ENCODE measurements around the gene PCCA. TPM values are rescaled to one million over a fixed set of nuclear protein-coding genes. Genes with fewer than 3 reads are reported as not detected.

Gene PCCA
- total and polyA plus RNA-seq, 2 donors (not counting 3 experiments of a cell fraction or from before 2014, with no cell fraction given): 5.7 to 20.2 TPM

DNA sequence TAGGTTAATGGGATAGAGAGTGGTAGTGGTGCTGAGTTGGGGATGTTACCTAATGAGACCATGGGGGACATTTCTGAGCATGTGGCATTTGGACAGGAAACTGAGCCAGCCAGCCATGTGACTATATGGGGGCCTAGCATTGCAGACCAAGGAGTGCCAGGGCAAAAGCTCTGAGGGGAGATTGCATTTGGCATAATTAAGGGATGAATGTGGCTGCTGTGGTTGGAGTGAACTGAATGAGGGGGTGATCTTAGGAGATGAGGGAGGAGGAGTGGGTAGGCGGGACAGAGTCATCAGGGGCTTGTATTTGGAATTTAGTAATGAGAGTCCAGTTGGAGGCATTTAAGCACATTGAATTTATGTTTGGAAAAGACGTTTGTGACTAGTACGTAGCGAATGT lies 6.6 kb downstream of the PCCA start:
- no peaks in the 10 kb centered on the region for H3K27me3 ChIP-seq (ENCODE audit: control insufficient read depth in 2 of 2, insufficient read depth in 2 of 2, low read length in 2 of 2)
- DNase-seq (ENCODE audit: low read depth, low spot score): no peak
- H3K9ac ChIP-seq (replicated peaks; ENCODE audit: extremely low read depth, insufficient read depth, low read length): no peak overlapping the region
- intact Hi-C loops (cut with micrococcal nuclease): no loop called here
- H4K20me1 ChIP-seq (replicated peaks; ENCODE audit: control insufficient read depth, extremely low read depth, insufficient read depth, low read length): peaks cover 3% of the 10 kb centered on the region
- no peak overlapping the region for H3K27ac ChIP-seq (ENCODE audit: insufficient read depth, low read depth, low read length)
- H2AFZ ChIP-seq (ENCODE audit: low read depth, low read length): no peak overlapping the region
- CTCF ChIA-PET: no interaction called here
- H3K4me3 ChIP-seq (replicated peaks in 1 of 3; ENCODE audit: insufficient read depth in 1 of 3, low read depth in 1 of 3, low read length in 3 of 3): no peak overlapping the region
- no peaks in the 10 kb centered on the region for H3K9me3 ChIP-seq (replicated peaks; ENCODE audit: control insufficient read depth, insufficient read depth, low read length)
- dilution Hi-C loops (cut with MboI; ENCODE audit: extremely low pct_ligation_motif_present, low sequenced_read_pairs): no loop called here
- no peaks in the 10 kb centered on the region for H3K9me1 ChIP-seq (replicated peaks; ENCODE audit: control insufficient read depth, extremely low read depth, insufficient read depth, low read length)
- no peak overlapping the region for H3K4me2 ChIP-seq (ENCODE audit: insufficient read depth, low read length)
- TF ChIP-seq EZH2 (IDR thresholded peaks at IDR 0.05; ENCODE audit: borderline replicate concordance, low read depth, low read length, severe bottlenecking) (no peak), POLR2AphosphoS5 (IDR thresholded peaks at IDR 0.05; ENCODE audit: insufficient read depth, low read depth, low read length) (no peak), CTCF (IDR thresholded peaks at IDR 0.05; ENCODE audit: extremely low read depth in 1 of 2, insufficient read depth in 1 of 2, low read depth in 1 of 2, low read length in 2 of 2) (no peak), GATA2 (IDR thresholded peaks at IDR 0.05; ENCODE audit: insufficient read depth, insufficient read length, low read depth, low read length) (no peak), POLR2A (IDR thresholded peaks at IDR 0.05; ENCODE audit: low read depth, low read length) (no peak)
- H3K36me3 ChIP-seq (ENCODE audit: control insufficient read depth in 2 of 2, extremely low read depth in 1 of 2, insufficient read depth in 2 of 2, low read length in 2 of 2): no peaks in the 10 kb centered on the region
- peaks cover 11% of the 10 kb centered on the region for H3K79me2 ChIP-seq (ENCODE audit: control insufficient read depth, insufficient read depth, low read length)
- peaks cover 10% of the 10 kb centered on the region for H3K4me1 ChIP-seq (ENCODE audit: control insufficient read depth, extremely low read depth, insufficient read depth, low read length)
- FAIRE-seq: no peak
- no TSS peak for BruUV-seq (replicated peaks)
- POLR2A ChIA-PET: no interaction called here

GRCh38 chr13:100096526-100096925 lies 7.6 kb downstream of the PCCA start:
- Histone ChIP-seq H3K9me1 (replicated peaks; ENCODE audit: control insufficient read depth, extremely low read depth, insufficient read depth, low read length) (no peaks in the 10 kb centered on the region), H3K9me3 (replicated peaks; ENCODE audit: control insufficient read depth, insufficient read depth, low read length) (no peaks in the 10 kb centered on the region), H3K27ac (ENCODE audit: insufficient read depth, low read depth, low read length) (no peak overlapping the region), H4K20me1 (replicated peaks; ENCODE audit: control insufficient read depth, extremely low read depth, insufficient read depth, low read length) (peaks cover 3% of the 10 kb centered on the region), H2AFZ (ENCODE audit: low read depth, low read length) (no peak overlapping the region), H3K79me2 (ENCODE audit: control insufficient read depth, insufficient read depth, low read length) (peaks cover 6% of the 10 kb centered on the region), H3K4me3 (replicated peaks in 1 of 3; ENCODE audit: insufficient read depth in 1 of 3, low read depth in 1 of 3, low read length in 3 of 3) (no peak overlapping the region), H3K9ac (replicated peaks; ENCODE audit: extremely low read depth, insufficient read depth, low read length) (no peak overlapping the region), H3K4me2 (ENCODE audit: insufficient read depth, low read length) (no peak overlapping the region), H3K27me3 (ENCODE audit: control insufficient read depth in 2 of 2, insufficient read depth in 2 of 2, low read length in 2 of 2) (no peaks in the 10 kb centered on the region), H3K36me3 (ENCODE audit: control insufficient read depth in 2 of 2, extremely low read depth in 1 of 2, insufficient read depth in 2 of 2, low read length in 2 of 2) (no peaks in the 10 kb centered on the region), H3K4me1 (ENCODE audit: control insufficient read depth, extremely low read depth, insufficient read depth, low read length) (peaks cover 16% of the 10 kb centered on the region)
- ChIA-PET CTCF (no interaction called here), POLR2A (no interaction called here)
- dilution Hi-C loops (cut with MboI; ENCODE audit: extremely low pct_ligation_motif_present, low sequenced_read_pairs): no loop called here
- intact Hi-C loops (cut with micrococcal nuclease): no loop called here
- DNase-seq (ENCODE audit: low read depth, low spot score) (no peak), FAIRE-seq (no peak)
- TF ChIP-seq, protein P1, sequence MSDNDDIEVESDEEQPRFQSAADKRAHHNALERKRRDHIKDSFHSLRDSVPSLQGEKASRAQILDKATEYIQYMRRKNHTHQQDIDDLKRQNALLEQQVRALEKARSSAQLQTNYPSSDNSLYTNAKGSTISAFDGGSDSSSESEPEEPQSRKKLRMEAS (IDR thresholded peaks at IDR 0.05; ENCODE audit: insufficient read depth, insufficient read length): no peak
- no peak for TF ChIP-seq POLR2AphosphoS5 (IDR thresholded peaks at IDR 0.05; ENCODE audit: insufficient read depth, low read depth, low read length)
- no peak for TF ChIP-seq JUN (IDR thresholded peaks at IDR 0.05; ENCODE audit: borderline replicate concordance, insufficient read depth, insufficient read length, low read depth)
- no peak for TF ChIP-seq POLR2A (IDR thresholded peaks at IDR 0.05; ENCODE audit: low read depth, low read length)
- TF ChIP-seq FOS (IDR thresholded peaks at IDR 0.05; ENCODE audit: borderline replicate concordance, insufficient read depth, low read length): no peak
- TF ChIP-seq MYC (IDR thresholded peaks at IDR 0.05; ENCODE audit: low read depth, low read length): no peak
- no peak for TF ChIP-seq CTCF (IDR thresholded peaks at IDR 0.05; ENCODE audit: extremely low read depth in 1 of 2, insufficient read depth in 1 of 2, low read depth in 1 of 2, low read length in 2 of 2)
- TF ChIP-seq GATA2 (IDR thresholded peaks at IDR 0.05; ENCODE audit: insufficient read depth, insufficient read length, low read depth, low read length): no peak
- no peak for TF ChIP-seq EZH2 (IDR thresholded peaks at IDR 0.05; ENCODE audit: borderline replicate concordance, low read depth, low read length, severe bottlenecking)
- BruUV-seq (replicated peaks): no TSS peak
